Upper lobe of right lung (tissue), 1 donor: ENCODE results near the gene PRKCB. TPM values are rescaled to one million over a fixed set of nuclear protein-coding genes. Genes with fewer than 3 reads are reported as not detected.

Source experiments
- ATAC-seq: fragments of 200-7000 bp; cut with Tn5 transposase; one replicate; pipeline ENCODE4 v1.9.1; 2020; ENCODE audit warnings: mild to moderate bottlenecking, moderate library complexity
- DNase-seq: peaks from one replicate; pipeline ENCODE4 v3.0.0-alpha.2; 2020
- H3K27ac ChIP-seq: fragments of 200-600 bp; one replicate; pipeline ENCODE4 v1.8.0; 2022
- H3K27me3 ChIP-seq: fragments of 200-600 bp; one replicate; pipeline ENCODE4 v1.8.0; 2022; ENCODE audit warnings: mild to moderate bottlenecking
- H3K36me3 ChIP-seq: fragments of 200-600 bp; one replicate; pipeline ENCODE4 v1.8.0; 2022
- H3K4me1 ChIP-seq: fragments of 200-600 bp; one replicate; pipeline ENCODE4 v1.8.0; 2022
- H3K4me3 ChIP-seq: fragments of 200-600 bp; one replicate; pipeline ENCODE4 v1.8.0; 2022; ENCODE audit warnings: mild to moderate bottlenecking
- H3K9me3 ChIP-seq: fragments of 200-600 bp; one replicate; pipeline ENCODE4 v1.8.0; 2022
- CTCF ChIP-seq: fragments of 200-600 bp; IDR thresholded peaks from one replicate; pipeline ENCODE4 v1.8.0; 2022; ENCODE audit warnings: antibody characterized with exemption
- intact Hi-C: fragments of 100-400 bp; cut with DNase I; formaldehyde crosslinking; loops from one replicate; pipeline ENCODE4 v1.11.0; 2022
- total RNA-seq: library from RNA; stranded (reverse); fragmentation: NEBNext Ultra II Directional; extraction: Animal tissue kit (Norgen Biotek cat#: 25700); gene quantifications from one replicate; pipeline ENCODE4 v1.2.1, GENCODE V29; 2021
- donor health status: DM: no; HTN: yes; CAD: no; lungs with severe emphysema.

The PRKCB gene
- total RNA-seq, 1 donor from 2014 or later, result 25.2 TPM

DNA sequence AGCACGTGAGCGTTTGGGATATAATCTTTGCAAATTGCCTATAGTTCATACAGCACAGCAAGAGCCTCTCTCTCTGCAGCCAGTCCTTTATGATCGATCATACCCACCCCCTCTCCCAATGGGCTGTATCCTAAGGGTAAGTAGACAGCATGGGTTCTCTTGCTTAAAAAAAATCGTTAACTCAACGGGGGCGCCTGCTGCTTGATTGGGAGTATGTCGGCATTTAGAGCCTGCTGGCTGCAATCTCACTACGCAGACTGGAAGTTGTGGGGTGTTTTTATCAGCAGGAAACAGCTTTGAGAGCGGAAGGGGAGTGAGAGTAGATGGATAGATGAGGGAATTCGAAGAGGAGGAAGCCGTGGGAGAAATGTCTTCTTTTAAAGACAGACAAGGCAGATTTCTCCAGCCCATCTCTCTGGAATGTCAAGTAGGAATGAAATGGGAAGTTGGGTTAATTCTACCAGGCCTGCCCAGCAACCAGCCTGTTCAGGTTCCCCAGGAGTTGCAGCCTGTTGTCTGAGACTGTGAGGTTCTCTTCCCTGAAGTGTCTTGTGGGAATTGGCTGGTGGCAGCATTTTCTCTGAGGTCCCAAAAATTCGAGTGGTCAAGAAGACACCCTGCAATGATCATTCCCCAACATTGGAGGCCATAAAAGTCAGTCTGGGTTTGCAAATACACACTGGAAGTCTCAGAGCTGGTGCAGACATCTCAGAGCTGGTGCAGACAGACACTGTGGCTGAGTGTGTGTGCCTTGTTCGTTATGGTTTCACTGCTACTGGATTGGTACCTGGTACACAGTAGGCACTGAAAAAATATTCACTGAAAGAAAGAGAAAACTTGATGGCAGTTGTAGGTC is 65.6 kb downstream of the PRKCB start:
- H3K36me3 ChIP-seq, result no peaks in the 10 kb centered on the region
- intact Hi-C loops, result no loop called here
- ATAC-seq, result no peak
- no peaks in the 10 kb centered on the region for H3K4me1 ChIP-seq
- no peak overlapping the region for H3K27ac ChIP-seq
- no peak for DNase-seq
- H3K27me3 ChIP-seq, result no peaks in the 10 kb centered on the region
- H3K4me3 ChIP-seq, result no peak overlapping the region
- no peak for TF ChIP-seq CTCF
- no peaks in the 10 kb centered on the region for H3K9me3 ChIP-seq

GRCh38 chr16:23902034-23902747 is 66.4 kb downstream of the PRKCB start:
- no peak for DNase-seq
- intact Hi-C loops, result no loop called here

GRCh38 chr16:23902748-23903414 is 67.1 kb downstream of the PRKCB start:
- Histone ChIP-seq H3K27ac (no peak overlapping the region), H3K4me1 (no peaks in the 10 kb centered on the region), H3K36me3 (no peaks in the 10 kb centered on the region), H3K4me3 (no peak overlapping the region), H3K9me3 (no peaks in the 10 kb centered on the region), H3K27me3 (no peaks in the 10 kb centered on the region)
- DNase-seq (no peak), ATAC-seq (no peak)
- intact Hi-C loops, result no loop called here
- no peak for TF ChIP-seq CTCF

More at GRCh38 chr16:23902034-23902747, 66.4 kb downstream of the PRKCB start:
- no peak for TF ChIP-seq CTCF
- Histone ChIP-seq H3K27me3 (no peaks in the 10 kb centered on the region), H3K4me3 (no peak overlapping the region), H3K4me1 (no peaks in the 10 kb centered on the region), H3K27ac (no peak overlapping the region), H3K9me3 (no peaks in the 10 kb centered on the region), H3K36me3 (no peaks in the 10 kb centered on the region)
- ATAC-seq, result no peak

- H3K27me3 ChIP-seq, result no peaks in the 10 kb centered on the region
- H3K36me3 ChIP-seq, result no peaks in the 10 kb centered on the region
- DNase-seq, result no peak
- no peaks in the 10 kb centered on the region for H3K4me1 ChIP-seq
- intact Hi-C loops, result no loop called here
- no peaks in the 10 kb centered on the region for H3K9me3 ChIP-seq
- H3K27ac ChIP-seq, result no peak overlapping the region
- TF ChIP-seq CTCF, result no peak
- peak; percentile 85 for ATAC-seq
- H3K4me3 ChIP-seq, result no peak overlapping the region
These were observed 69.2 kb downstream of the PRKCB start for GRCh38 chr16:23905027-23905426.

GRCh38 chr16:23907457-23907902 is 71.7 kb downstream of the PRKCB start:
- Histone ChIP-seq H3K36me3 (no peaks in the 10 kb centered on the region), H3K27me3 (no peaks in the 10 kb centered on the region), H3K27ac (no peak overlapping the region), H3K4me3 (no peak overlapping the region), H3K9me3 (no peaks in the 10 kb centered on the region), H3K4me1 (no peaks in the 10 kb centered on the region)
- ATAC-seq, result no peak
- DNase-seq, result no peak
- intact Hi-C loops, result no loop called here
- TF ChIP-seq CTCF, result no peak
